ENCODE results near the gene THUMPD3.
A peak's percentile ranks its signal among the peaks of the same experiment; 100 is the strongest.

THUMPD3 gene

DNA sequence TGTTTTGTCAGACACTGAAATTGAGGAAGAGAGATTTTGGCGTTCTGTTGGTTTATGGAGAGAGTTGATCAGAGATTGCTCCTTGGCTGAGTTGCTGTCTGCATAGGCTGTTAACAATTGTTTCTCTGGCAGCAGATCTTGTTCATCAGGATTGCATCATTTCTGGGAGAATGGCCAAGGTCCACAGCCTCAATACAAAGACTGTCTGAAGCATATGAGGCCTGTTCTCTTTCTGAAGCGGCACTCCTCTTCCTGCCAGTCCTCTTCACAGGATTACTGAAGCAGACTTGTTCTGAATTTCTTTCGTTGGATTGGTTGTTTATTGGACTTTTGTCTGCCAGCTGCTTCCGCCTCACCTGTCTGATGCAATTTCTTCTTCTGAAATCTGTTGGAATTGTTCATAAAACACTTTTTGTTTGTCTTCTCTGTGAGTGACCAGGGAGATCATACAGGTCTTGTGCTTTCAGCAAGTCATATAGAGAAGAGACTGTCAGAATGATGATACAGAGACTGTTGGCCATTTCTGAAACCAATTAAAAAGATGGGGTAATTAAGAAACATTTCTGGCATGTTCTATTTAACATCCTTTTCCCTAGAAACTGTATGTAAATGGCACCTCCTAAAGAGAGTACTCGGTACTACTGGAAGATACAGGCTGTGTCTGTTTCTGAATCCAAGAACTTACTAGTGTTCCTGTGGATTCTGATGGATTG, 60.0 kb downstream of the THUMPD3 start:
- H3K27ac ChIP-seq (ENCODE audit: low read length): peak overlapping the region; percentile 64
- H3K36me3 ChIP-seq (ENCODE audit: control insufficient read depth in 2 of 2, insufficient read depth in 2 of 2, low read length in 2 of 2): peaks cover 10% of the 10 kb centered on the region in 2 donors
- no peaks in the 10 kb centered on the region for H3K27me3 ChIP-seq (ENCODE audit: control insufficient read depth in 1 of 2, insufficient read depth in 2 of 2, low read length in 2 of 2)
- H3K4me3 ChIP-seq (ENCODE audit: low read length in 2 of 2): peak overlapping the region; percentile 2 to 9
- peaks cover 11% of the 10 kb centered on the region for H3K4me1 ChIP-seq (ENCODE audit: control insufficient read depth, insufficient read depth, low read length)
- no peaks in the 10 kb centered on the region for H3K9me3 ChIP-seq (ENCODE audit: control insufficient read depth in 2 of 2, low read length in 2 of 2)
- peak overlapping the region; percentile 8 to 55 for H3K9ac ChIP-seq (ENCODE audit: low read length in 2 of 2)

DNA sequence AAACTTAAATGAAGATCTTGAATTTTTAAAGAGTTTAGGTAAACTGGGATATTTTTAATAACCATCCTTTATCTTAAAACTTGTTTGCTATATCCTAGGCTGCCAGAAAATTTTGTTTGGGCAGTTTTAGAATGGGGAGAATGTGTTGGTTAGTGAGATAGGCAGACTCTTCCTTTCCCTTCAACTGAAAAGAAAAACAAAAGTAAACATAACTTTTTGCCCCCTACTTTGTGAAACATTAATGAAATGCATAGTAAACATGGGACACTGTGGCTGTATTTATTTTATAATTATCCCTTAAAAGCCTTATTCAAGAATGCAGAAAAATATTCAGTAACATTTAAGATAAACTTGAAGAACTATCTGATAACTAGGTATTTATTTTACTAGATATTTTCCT, 65.6 kb downstream of the THUMPD3 start:
- no peak overlapping the region for H3K4me3 ChIP-seq (ENCODE audit: low read length in 2 of 2)
- no peak overlapping the region for H3K9ac ChIP-seq (ENCODE audit: low read length in 2 of 2)
- peaks cover 43 to 48% of the 10 kb centered on the region in 2 donors for H3K36me3 ChIP-seq (ENCODE audit: control insufficient read depth in 2 of 2, insufficient read depth in 2 of 2, low read length in 2 of 2)
- no peaks in the 10 kb centered on the region for H3K27me3 ChIP-seq (ENCODE audit: control insufficient read depth in 1 of 2, insufficient read depth in 2 of 2, low read length in 2 of 2)
- peaks cover 4% of the 10 kb centered on the region for H3K4me1 ChIP-seq (ENCODE audit: control insufficient read depth, insufficient read depth, low read length)
- H3K27ac ChIP-seq (ENCODE audit: low read length): no peak overlapping the region
- H3K9me3 ChIP-seq (ENCODE audit: control insufficient read depth in 2 of 2, low read length in 2 of 2): no peaks in the 10 kb centered on the region

DNA sequence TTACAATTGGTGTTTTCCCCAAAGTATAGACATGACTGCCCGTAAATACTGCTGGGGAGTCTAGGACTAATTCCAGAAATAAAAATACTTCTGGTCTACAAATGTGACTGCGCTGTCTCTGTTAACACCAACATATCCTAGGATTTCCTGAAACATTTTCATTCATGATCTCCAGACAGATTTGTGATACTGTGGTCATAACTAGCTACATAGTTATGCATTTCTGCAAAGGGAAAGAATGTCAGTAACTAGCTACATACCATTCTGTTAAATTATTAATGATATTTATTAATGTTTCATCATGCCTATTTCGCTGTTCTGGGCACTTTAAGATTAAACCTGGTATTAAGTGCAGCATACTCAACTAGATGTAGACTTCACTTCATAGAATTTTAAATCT, 67.9 kb downstream of the THUMPD3 start:
- no peaks in the 10 kb centered on the region for H3K27me3 ChIP-seq (ENCODE audit: control insufficient read depth in 1 of 2, insufficient read depth in 2 of 2, low read length in 2 of 2)
- no peak overlapping the region for H3K4me3 ChIP-seq (ENCODE audit: low read length in 2 of 2)
- H3K9me3 ChIP-seq (ENCODE audit: control insufficient read depth in 2 of 2, low read length in 2 of 2): no peaks in the 10 kb centered on the region
- peaks cover 66 to 68% of the 10 kb centered on the region in 2 donors for H3K36me3 ChIP-seq (ENCODE audit: control insufficient read depth in 2 of 2, insufficient read depth in 2 of 2, low read length in 2 of 2)
- H3K9ac ChIP-seq (ENCODE audit: low read length in 2 of 2): no peak overlapping the region
- no peaks in the 10 kb centered on the region for H3K4me1 ChIP-seq (ENCODE audit: control insufficient read depth, insufficient read depth, low read length)
- no peak overlapping the region for H3K27ac ChIP-seq (ENCODE audit: low read length)

DNA sequence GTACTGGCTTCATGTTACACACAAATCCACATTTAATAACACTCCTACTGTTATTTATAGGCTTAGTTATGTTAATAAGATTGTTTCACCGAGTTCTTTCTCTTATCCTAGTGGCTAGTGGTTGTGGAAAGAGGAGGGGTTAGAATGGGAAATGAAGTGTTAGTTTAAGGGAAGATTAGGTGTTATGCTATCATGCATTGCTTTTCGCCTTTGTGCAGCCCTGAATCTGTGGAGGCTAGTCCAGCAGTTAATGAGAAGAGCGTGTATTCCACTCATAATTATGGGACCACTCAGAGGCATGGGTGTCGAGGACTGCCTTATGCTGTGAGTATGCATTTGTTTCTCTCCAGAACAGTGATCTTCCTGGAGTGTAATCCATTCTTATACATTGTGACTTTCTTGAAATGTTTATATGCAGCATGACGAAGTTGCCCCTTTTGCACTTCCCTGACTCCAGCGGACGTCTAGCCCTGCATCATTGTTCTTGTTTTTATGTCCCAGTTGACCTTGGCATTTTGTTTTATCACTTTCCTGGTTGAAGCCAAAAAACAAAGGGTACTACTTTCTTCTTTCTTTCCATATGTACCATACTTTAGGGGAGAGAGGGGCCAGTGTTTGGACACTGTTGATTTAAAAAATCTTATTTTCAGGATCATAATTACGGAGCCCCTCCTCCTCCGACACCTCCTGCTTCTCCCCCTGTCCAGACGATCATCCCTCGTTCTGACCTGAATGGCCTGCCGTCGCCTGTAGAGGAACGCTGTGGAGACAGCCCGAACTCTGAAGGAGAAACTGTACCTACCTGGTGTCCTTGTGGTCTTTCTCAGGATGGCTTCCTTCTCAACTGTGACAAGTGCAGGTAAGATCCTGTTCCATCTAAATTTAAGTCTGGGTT, 71.0 kb downstream of the THUMPD3 start:
- Histone ChIP-seq H3K27me3 (ENCODE audit: control insufficient read depth in 1 of 2, insufficient read depth in 2 of 2, low read length in 2 of 2) (no peaks in the 10 kb centered on the region), H3K4me3 (ENCODE audit: low read length in 2 of 2) (no peak overlapping the region), H3K9ac (ENCODE audit: low read length in 2 of 2) (no peak overlapping the region), H3K36me3 (ENCODE audit: control insufficient read depth in 2 of 2, insufficient read depth in 2 of 2, low read length in 2 of 2) (peaks cover 68 to 73% of the 10 kb centered on the region in 2 donors), H3K9me3 (ENCODE audit: control insufficient read depth in 2 of 2, low read length in 2 of 2) (no peaks in the 10 kb centered on the region), H3K27ac (ENCODE audit: low read length) (no peak overlapping the region), H3K4me1 (ENCODE audit: control insufficient read depth, insufficient read depth, low read length) (no peaks in the 10 kb centered on the region)

DNA sequence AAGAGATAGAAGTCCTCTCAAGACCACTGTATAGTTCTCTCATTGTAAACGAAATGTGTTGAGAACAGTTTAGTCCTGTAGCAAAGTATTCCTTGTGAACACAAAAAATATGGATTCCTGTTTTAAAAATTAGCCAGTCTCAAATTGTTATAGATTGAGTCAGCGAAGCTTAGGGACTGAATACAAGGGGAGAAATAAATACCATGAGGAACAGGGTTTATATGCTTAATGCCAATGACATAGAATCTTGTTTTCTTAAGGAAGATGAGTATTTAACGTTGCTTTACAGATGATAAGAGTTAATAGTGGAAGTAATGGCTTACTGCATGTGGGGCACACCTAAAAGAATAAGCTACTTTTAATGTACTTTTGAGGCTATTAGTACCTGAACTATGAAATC, 72.5 kb downstream of the THUMPD3 start:
- Histone ChIP-seq H3K27ac (ENCODE audit: low read length) (no peak overlapping the region), H3K4me3 (ENCODE audit: low read length in 2 of 2) (no peak overlapping the region), H3K36me3 (ENCODE audit: control insufficient read depth in 2 of 2, insufficient read depth in 2 of 2, low read length in 2 of 2) (peaks cover 58 to 65% of the 10 kb centered on the region in 2 donors), H3K27me3 (ENCODE audit: control insufficient read depth in 1 of 2, insufficient read depth in 2 of 2, low read length in 2 of 2) (no peaks in the 10 kb centered on the region), H3K9me3 (ENCODE audit: control insufficient read depth in 2 of 2, low read length in 2 of 2) (no peaks in the 10 kb centered on the region), H3K9ac (ENCODE audit: low read length in 2 of 2) (no peak overlapping the region), H3K4me1 (ENCODE audit: control insufficient read depth, insufficient read depth, low read length) (no peaks in the 10 kb centered on the region)

Measured in stomach smooth muscle (tissue), 2 donors.